A549 (cell line): ENCODE measurements around the gene VSIG4. TPM values are rescaled to one million over a fixed set of nuclear protein-coding genes. Genes with fewer than 3 reads are reported as not detected.

Source experiments
- ATAC-seq, 2 experiments: fragments of 200-7000 bp in 1 of 2; fragments of >200 bp in 1 of 2; cut with Nextera tagmentation in 1 of 2; cut with Tn5 transposase in 1 of 2; 3 replicates each; pipeline versions ENCODE4 v1.8.0 to v1.9.1; 2018 to 2020; ENCODE audit warnings: mild to moderate bottlenecking in 1 of 2, moderate library complexity in 1 of 2
- CTCF ChIA-PET: fragments of 300-600 bp; sonication (Branson Sonifier 250); formaldehyde crosslinking; extraction: SDS; loops from one replicate; lab custom pipeline; 2021; ENCODE audit warnings: antibody characterized with exemption, inconsistent platforms; lab: Yijun Ruan, JAX
- POLR2A ChIA-PET: fragments of 350-600 bp; formaldehyde crosslinking; extraction: SDS; loops from one replicate; lab custom pipeline; 2021; ENCODE audit warnings: antibody characterized with exemption, inconsistent platforms; lab: Yijun Ruan, JAX
- DNase-seq, 2 experiments: peaks; one replicate each; pipeline versions ENCODE4 v3.0.0 to v3.0.0-alpha.2; 2011 to 2016; ENCODE audit warnings: low read depth in 1 of 2, low spot score in 1 of 2
- FAIRE-seq: peaks from 2 replicates; lab custom pipeline; 2011; peaks lifted over from hg19 to GRCh38; lab: Jason Lieb, UNC
- H3K27ac ChIP-seq, 2 experiments: fragments of >200 bp; sonication (Bioruptor Twin); formaldehyde crosslinking; 3 replicates each; pipeline ENCODE4 v1.5.1; 2016 to 2017
- H3K4me1 ChIP-seq: fragments of >200 bp; sonication (Bioruptor Twin); formaldehyde crosslinking; 3 replicates; pipeline ENCODE4 v1.6.1; 2016
- H3K4me2 ChIP-seq: fragments of >200 bp; sonication (Bioruptor Twin); formaldehyde crosslinking; 3 replicates; pipeline ENCODE4 v1.6.1; 2016
- H3K4me3 ChIP-seq: fragments of >200 bp; sonication (Bioruptor Twin); formaldehyde crosslinking; 3 replicates; pipeline ENCODE4 v1.5.1; 2016
- H3K9me3 ChIP-seq: fragments of >200 bp; sonication (Bioruptor Twin); formaldehyde crosslinking; 3 replicates; pipeline ENCODE4 v1.6.1; 2016
- BHLHE40 ChIP-seq: IDR thresholded peaks from 2 replicates; pipeline ENCODE4 v1.6.1; 2012; ENCODE audit warnings: low read depth, low read length, inconsistent platforms
- CEBPB ChIP-seq, 2 experiments: fragments of >200 bp in 1 of 2; sonication (Bioruptor Twin) in 1 of 2; formaldehyde crosslinking in 1 of 2; IDR thresholded peaks; 2 replicates each; pipeline ENCODE4 v1.6.1; 2012 to 2016
- CHD2 ChIP-seq: fragments of 150-350 bp; IDR thresholded peaks from 2 replicates; pipeline ENCODE4 v1.6.1; 2014; ENCODE audit warnings: low read length; ENCODE audit not compliant: partially characterized antibody
- CHD4 ChIP-seq: fragments of 200-600 bp; sonication (generic); IDR thresholded peaks from 2 replicates; pipeline ENCODE4 v1.6.1; 2016; ENCODE audit warnings: antibody characterized with exemption, mild to moderate bottlenecking, borderline replicate concordance
- E2F6 ChIP-seq: IDR thresholded peaks from 2 replicates; pipeline ENCODE4 v1.6.1; 2012; ENCODE audit warnings: low read depth, borderline replicate concordance
- EHMT2 ChIP-seq: fragments of 200-600 bp; sonication (generic); IDR thresholded peaks from 2 replicates; pipeline ENCODE4 v1.6.1; 2016; ENCODE audit warnings: antibody characterized with exemption, low read depth, mild to moderate bottlenecking, moderate library complexity
- ELK1 ChIP-seq: fragments of 150-350 bp; IDR thresholded peaks from 2 replicates; pipeline ENCODE4 v1.6.1; 2014; ENCODE audit warnings: low read depth, mild to moderate bottlenecking, low read length
- HDAC2 ChIP-seq: fragments of 200-600 bp; sonication (generic); IDR thresholded peaks from 2 replicates; pipeline ENCODE4 v1.6.1; 2016
- HEYL ChIP-seq: fragments of 250-450 bp; sonication (Bioruptor Pico); IDR thresholded peaks from 2 replicates; pipeline ENCODE4 v1.8.0; 2021; ENCODE audit warnings: mild to moderate bottlenecking, moderate library complexity
- HOXB5 ChIP-seq: fragments of 250-450 bp; sonication (Bioruptor Pico); IDR thresholded peaks from 2 replicates; pipeline ENCODE4 v1.5.0; 2020; ENCODE audit warnings: mild to moderate bottlenecking, moderate library complexity
- JUN ChIP-seq, 2 experiments: fragments of >200 bp; sonication (Bioruptor Twin); formaldehyde crosslinking; IDR thresholded peaks; 2 replicates in 1 of 2; 3 replicates in 1 of 2; pipeline ENCODE4 v1.6.1; 2016 to 2017
- KDM1A ChIP-seq: fragments of 200-600 bp; sonication (generic); IDR thresholded peaks from 2 replicates; pipeline ENCODE4 v1.6.1; 2016; ENCODE audit warnings: low read depth, mild to moderate bottlenecking
- MAFK ChIP-seq: fragments of 450-650 bp; IDR thresholded peaks from 2 replicates; pipeline ENCODE4 v1.6.1; 2014; ENCODE audit not compliant: partially characterized antibody
- MYC ChIP-seq: IDR thresholded peaks from 2 replicates; pipeline ENCODE4 v1.6.1; 2012; ENCODE audit warnings: mild to moderate bottlenecking, inconsistent platforms, low read length, improper control_type of control experiment, borderline replicate concordance
- NFE2L2 ChIP-seq: fragments of 150-350 bp; conservative IDR thresholded peaks from 2 replicates; pipeline ENCODE4 v1.6.1; 2014; ENCODE audit warnings: low read length
- NPAS2 ChIP-seq: fragments of 250-450 bp; sonication (Bioruptor Pico); IDR thresholded peaks from 2 replicates; pipeline ENCODE4 v1.8.0; 2022; ENCODE audit warnings: mild to moderate bottlenecking, moderate library complexity, borderline replicate concordance
- RAD21 ChIP-seq, 2 experiments: fragments of >200 bp in 1 of 2; sonication (Bioruptor Twin) in 1 of 2; formaldehyde crosslinking in 1 of 2; IDR thresholded peaks in 1 of 2; conservative IDR thresholded peaks in 1 of 2; 2 replicates in 1 of 2; 3 replicates in 1 of 2; pipeline ENCODE4 v1.6.1; 2012 to 2018; ENCODE audit warnings: inconsistent platforms in 1 of 2
- RARB ChIP-seq: fragments of 250-450 bp; sonication (Bioruptor Pico); IDR thresholded peaks from 2 replicates; pipeline ENCODE4 v1.8.0; 2021; ENCODE audit warnings: mild to moderate bottlenecking, moderate library complexity
- RCOR1 ChIP-seq: fragments of 150-350 bp; IDR thresholded peaks from 2 replicates; pipeline ENCODE4 v1.6.1; 2014; ENCODE audit warnings: antibody characterized with exemption, low read length, low read depth
- SMC3 ChIP-seq: fragments of >200 bp; sonication (Bioruptor Twin); formaldehyde crosslinking; IDR thresholded peaks from 3 replicates; pipeline ENCODE4 v1.6.1; 2018; ENCODE audit warnings: inconsistent platforms
- SREBF2 ChIP-seq: fragments of 450-650 bp; IDR thresholded peaks from 2 replicates; pipeline ENCODE4 v1.6.1; 2014; ENCODE audit warnings: mild to moderate bottlenecking, moderate library complexity
- TP53 ChIP-seq: fragments of 250-450 bp; sonication (Bioruptor Pico); IDR thresholded peaks from 2 replicates; pipeline ENCODE4 v1.5.0; 2021; ENCODE audit warnings: mild to moderate bottlenecking, moderate library complexity
- ZC3H11A ChIP-seq: fragments of 450-650 bp; IDR thresholded peaks from 2 replicates; pipeline ENCODE4 v1.6.1; 2014; ENCODE audit warnings: antibody characterized with exemption, mild to moderate bottlenecking
- ZFP36 ChIP-seq: fragments of 450-650 bp; IDR thresholded peaks from 2 replicates; pipeline ENCODE4 v1.6.1; 2014; ENCODE audit warnings: borderline replicate concordance; ENCODE audit not compliant: partially characterized antibody
- ZSCAN20 ChIP-seq: fragments of 250-450 bp; sonication (Bioruptor Pico); IDR thresholded peaks from 2 replicates; pipeline ENCODE4 v1.8.0; 2022; ENCODE audit warnings: mild to moderate bottlenecking, moderate library complexity
- WGBS: methylation state at CpG from one replicate; pipeline ENCODE4 v1.1.6; 2017; ENCODE audit errors: missing lambda C conversion rate; 5-methylcytosine and 5-hydroxymethylcytosine counted together
- polyA plus RNA-seq, 4 experiments: library from polyadenylated mRNA; depleted of rRNA in 3 of 4; stranded (reverse); fragments of >200 nt; fragmentation: RNase III in 1 of 4; extraction: RNeasy Plus Mini Kit Qiagen cat#74134 plus additional on column Dnase treatment in 1 of 4; gene quantifications; 2 replicates in 3 of 4; 3 replicates in 1 of 4; pipeline ENCODE4 v1.2.3, GENCODE V29; 2011 to 2017
- TF ChIP-seq, protein P1 (sequence below): IDR thresholded peaks from 2 replicates; pipeline ENCODE4 v1.6.1; 2012

Gene VSIG4
- polyA plus RNA-seq, 2 of the 4 experiments (the other 2 are of a cell fraction), result not detected

- Histone ChIP-seq H3K27ac (no peak overlapping the region), H3K4me3 (no peak overlapping the region), H3K9me3 (no peaks in the 10 kb centered on the region), H3K4me1 (no peaks in the 10 kb centered on the region), H3K4me2 (no peak overlapping the region)
- FAIRE-seq (peak; percentile 32), ATAC-seq (no peak), DNase-seq (no peak)
- 14% methylated on average over 2 of the region's 2 CpGs for WGBS
- CTCF ChIA-PET, result interaction anchor here (1.2 kb wide), 1 partner anchor 680 kb away, joined by 3 read pairs; no protein-coding TSS in a partner anchor
- TF ChIP-seq MYC (no peak), CEBPB (IDR thresholded peaks at IDR 0.05) (peak in 1 of 2 experiments; percentile 31; a peak in 1 of 4 replicates)
- POLR2A ChIA-PET, result no interaction called here
These were observed 9.2 kb upstream of the VSIG4 start for GRCh38 chrX:66049056-66049455.

DNA sequence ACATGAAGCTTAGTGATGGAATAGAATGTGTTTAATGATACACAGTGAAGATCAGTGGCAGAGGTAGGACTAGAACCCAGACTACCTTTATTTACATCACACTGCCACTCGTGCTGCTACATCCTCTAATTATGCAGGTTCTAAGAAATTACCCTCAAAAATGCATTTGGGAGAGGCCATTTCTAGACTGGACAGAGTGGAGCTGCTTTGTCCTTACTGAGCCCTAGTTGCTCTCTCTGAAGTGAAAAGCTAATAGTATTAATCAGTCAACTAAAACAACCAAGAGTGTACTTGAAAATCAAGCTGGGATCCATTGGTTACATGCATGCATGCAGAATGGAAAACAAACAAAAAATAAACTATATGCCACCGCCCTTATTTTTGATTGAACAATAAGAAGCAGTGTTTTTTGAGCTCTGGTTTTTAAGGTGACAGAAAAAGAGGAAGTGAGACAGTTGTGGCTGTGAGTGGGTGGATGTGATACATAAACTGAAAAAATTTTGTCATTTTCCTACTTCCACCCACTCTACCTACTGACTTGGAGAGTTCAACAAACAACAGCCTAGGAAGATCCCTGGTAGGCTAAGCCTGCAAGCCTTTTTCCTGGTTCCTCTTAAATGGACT lies 6.8 kb upstream of the VSIG4 start:
- Histone ChIP-seq H3K27ac (no peak overlapping the region), H3K9me3 (no peaks in the 10 kb centered on the region), H3K4me1 (no peaks in the 10 kb centered on the region), H3K4me3 (no peak overlapping the region), H3K4me2 (no peak overlapping the region)
- no peak for TF ChIP-seq ZC3H11A
- no peak for TF ChIP-seq ZFP36
- no peak for TF ChIP-seq JUN (IDR thresholded peaks at IDR 0.05)
- no peak for TF ChIP-seq NPAS2
- TF ChIP-seq RARB (CRISPR knock-in tag), result no peak
- no peak for TF ChIP-seq SMC3
- no peak for TF ChIP-seq SREBF2
- no peak for TF ChIP-seq RCOR1
- TF ChIP-seq HEYL (CRISPR knock-in tag), result no peak
- TF ChIP-seq CHD2, result no peak
- no peak for TF ChIP-seq ELK1
- TF ChIP-seq EHMT2, result no peak
- TF ChIP-seq, protein P1, sequence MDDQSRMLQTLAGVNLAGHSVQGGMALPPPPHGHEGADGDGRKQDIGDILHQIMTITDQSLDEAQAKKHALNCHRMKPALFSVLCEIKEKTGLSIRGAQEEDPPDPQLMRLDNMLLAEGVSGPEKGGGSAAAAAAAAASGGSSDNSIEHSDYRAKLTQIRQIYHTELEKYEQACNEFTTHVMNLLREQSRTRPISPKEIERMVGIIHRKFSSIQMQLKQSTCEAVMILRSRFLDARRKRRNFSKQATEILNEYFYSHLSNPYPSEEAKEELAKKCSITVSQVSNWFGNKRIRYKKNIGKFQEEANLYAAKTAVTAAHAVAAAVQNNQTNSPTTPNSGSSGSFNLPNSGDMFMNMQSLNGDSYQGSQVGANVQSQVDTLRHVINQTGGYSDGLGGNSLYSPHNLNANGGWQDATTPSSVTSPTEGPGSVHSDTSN, result no peak
- TF ChIP-seq MAFK, result no peak
- TF ChIP-seq BHLHE40, result no peak
- TF ChIP-seq HDAC2, result no peak
- TF ChIP-seq RAD21 (conservative IDR thresholded peaks at IDR 0.05 in 1 of 2, IDR thresholded peaks at IDR 0.05 in 1 of 2), result no peak
- no peak for TF ChIP-seq TP53 (CRISPR knock-in tag)
- TF ChIP-seq CHD4, result no peak
- WGBS, result 0% methylated on average over 2 of the region's 2 CpGs
- ChIA-PET POLR2A (no interaction called here), CTCF (interaction anchor here (0.6 kb wide), 1 partner anchor 681 kb away, joined by 3 read pairs; no protein-coding TSS in a partner anchor)
- ATAC-seq, result no peak
- FAIRE-seq, result peak; percentile 43
- DNase-seq, result no peak

DNA sequence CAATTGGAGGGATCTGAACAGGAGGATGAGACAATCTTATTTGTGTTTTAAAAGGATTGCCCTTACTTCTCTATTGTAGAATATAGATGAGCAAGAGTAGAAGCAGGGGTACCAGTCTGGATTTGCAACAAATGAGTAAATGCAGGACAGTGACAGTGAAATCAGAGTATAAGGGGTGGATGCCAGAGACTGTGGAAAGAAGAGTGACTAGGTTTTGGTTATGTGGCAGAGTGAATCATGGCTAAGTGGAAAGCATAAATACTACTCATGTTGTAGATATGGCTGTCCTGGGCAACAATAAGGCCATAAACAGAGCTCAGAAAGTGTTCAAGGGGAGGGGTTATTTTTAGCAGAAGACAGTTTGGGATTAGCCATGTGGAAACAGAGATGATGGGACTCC lies 6.0 kb upstream of the VSIG4 start:
- Histone ChIP-seq H3K4me1 (no peaks in the 10 kb centered on the region), H3K4me3 (no peak overlapping the region), H3K27ac (no peak overlapping the region), H3K9me3 (no peaks in the 10 kb centered on the region), H3K4me2 (no peak overlapping the region)
- ChIA-PET CTCF (no interaction called here), POLR2A (no interaction called here)
- no peak for TF ChIP-seq NFE2L2
- TF ChIP-seq ZSCAN20 (CRISPR knock-in tag), result no peak
- TF ChIP-seq E2F6, result no peak
- no peak for TF ChIP-seq HEYL (CRISPR knock-in tag)
- TF ChIP-seq SREBF2, result no peak
- TF ChIP-seq, protein P1, result no peak
- no peak for TF ChIP-seq KDM1A
- no peak for TF ChIP-seq RCOR1
- TF ChIP-seq CHD2, result no peak
- TF ChIP-seq HOXB5 (CRISPR knock-in tag), result no peak
- no peak for FAIRE-seq
- no peak for DNase-seq
- no peak for ATAC-seq
